GM19099 (cell line): ENCODE measurements around the gene CMPK2.

ENCODE experiments used
- POLR2A ChIP-seq: IDR thresholded peaks from 3 replicates; pipeline ENCODE4 v1.6.1; 2011; ENCODE audit warnings: low read depth; ENCODE audit not compliant: insufficient read length; ENCODE audit errors: extremely low read depth

Gene CMPK2

GRCh38 chr2:6833300-6833604 is 32.5 kb downstream of the CMPK2 start:
- TF ChIP-seq POLR2A, result no peak

GRCh38 chr2:6832596-6833299 is 33.0 kb downstream of the CMPK2 start:
- no peak for TF ChIP-seq POLR2A

- TF ChIP-seq POLR2A, result no peak
Observed at GRCh38 chr2:6831229-6831628, 34.5 kb downstream of the CMPK2 start.

GRCh38 chr2:6828299-6828584 is 37.5 kb downstream of the CMPK2 start:
- TF ChIP-seq POLR2A, result no peak

- no peak for TF ChIP-seq POLR2A
Observed at GRCh38 chr2:6827566-6828298, 38.0 kb downstream of the CMPK2 start.

- TF ChIP-seq POLR2A, result no peak
Observed at GRCh38 chr2:6826081-6826913, 39.4 kb downstream of the CMPK2 start.

- TF ChIP-seq POLR2A, result no peak
Observed at GRCh38 chr2:6824962-6825361, 40.7 kb downstream of the CMPK2 start.

GRCh38 chr2:6823111-6823510 is 42.6 kb downstream of the CMPK2 start:
- TF ChIP-seq POLR2A, result no peak

GRCh38 chr2:6822406-6822805 is 43.3 kb downstream of the CMPK2 start:
- no peak for TF ChIP-seq POLR2A

- TF ChIP-seq POLR2A, result no peak
Observed at GRCh38 chr2:6820903-6821584, 44.7 kb downstream of the CMPK2 start.

- TF ChIP-seq POLR2A, result no peak
Observed at GRCh38 chr2:6820236-6820635, 45.5 kb downstream of the CMPK2 start.

- TF ChIP-seq POLR2A, result no peak
Observed at GRCh38 chr2:6819668-6820067, 46.0 kb downstream of the CMPK2 start.

- no peak for TF ChIP-seq POLR2A
Observed at GRCh38 chr2:6818012-6818411, 47.7 kb downstream of the CMPK2 start.

- TF ChIP-seq POLR2A, result no peak
Observed at GRCh38 chr2:6814869-6815268, 50.8 kb downstream of the CMPK2 start.

GRCh38 chr2:6814312-6814711 is 51.4 kb downstream of the CMPK2 start:
- TF ChIP-seq POLR2A, result no peak
